ENCODE data around the gene KRT75.

The KRT75 gene

GRCh38 chr12:52416795-52417194 is 17.4 kb downstream of the KRT75 start:
- Histone ChIP-seq H3K27me3 (ENCODE audit: insufficient read depth, low read length, poor library complexity, severe bottlenecking) (no peaks in the 10 kb centered on the region), H3K9me3 (ENCODE audit: insufficient read depth, low read depth, low read length) (no peaks in the 10 kb centered on the region), H3K36me3 (ENCODE audit: insufficient read depth, low read length) (no peaks in the 10 kb centered on the region), H2AFZ (ENCODE audit: low read length) (no peak overlapping the region), H3F3A (ENCODE audit: low read depth) (no peaks in the 10 kb centered on the region), H3K9ac (ENCODE audit: low read depth, low read length, poor library complexity, severe bottlenecking) (no peak overlapping the region), H3K4me2 (ENCODE audit: low read depth, low read length, poor library complexity, severe bottlenecking) (no peak overlapping the region), H3K9me2 (replicated peaks; ENCODE audit: low read depth, low read length) (no peaks in the 10 kb centered on the region), H3K4me3 (ENCODE audit: low read length, poor library complexity, severe bottlenecking) (no peak overlapping the region), H3K4me1 (ENCODE audit: insufficient read depth, low read length, poor library complexity, severe bottlenecking) (no peaks in the 10 kb centered on the region), H4K20me1 (ENCODE audit: insufficient read depth, low read length, poor library complexity, severe bottlenecking) (no peaks in the 10 kb centered on the region), H3K79me2 (ENCODE audit: insufficient read depth, low read length) (no peaks in the 10 kb centered on the region)
- TF ChIP-seq EZH2phosphoT487 (IDR thresholded peaks at IDR 0.05; ENCODE audit: borderline replicate concordance) (no peak), CTCF (conservative IDR thresholded peaks at IDR 0.05; ENCODE audit: low read length) (no peak)

GRCh38 chr12:52415870-52416750 is 18.1 kb downstream of the KRT75 start:
- H4K20me1 ChIP-seq (ENCODE audit: insufficient read depth, low read length, poor library complexity, severe bottlenecking): no peaks in the 10 kb centered on the region
- no peaks in the 10 kb centered on the region for H3K9me3 ChIP-seq (ENCODE audit: insufficient read depth, low read depth, low read length)
- TF ChIP-seq EZH2phosphoT487 (IDR thresholded peaks at IDR 0.05; ENCODE audit: borderline replicate concordance) (no peak), CTCF (conservative IDR thresholded peaks at IDR 0.05; ENCODE audit: low read length) (no peak)
- H3K4me1 ChIP-seq (ENCODE audit: insufficient read depth, low read length, poor library complexity, severe bottlenecking): no peaks in the 10 kb centered on the region
- no peak overlapping the region for H3K4me3 ChIP-seq (ENCODE audit: low read length, poor library complexity, severe bottlenecking)
- no peaks in the 10 kb centered on the region for H3K36me3 ChIP-seq (ENCODE audit: insufficient read depth, low read length)
- H3K4me2 ChIP-seq (ENCODE audit: low read depth, low read length, poor library complexity, severe bottlenecking): no peak overlapping the region
- no peaks in the 10 kb centered on the region for H3K27me3 ChIP-seq (ENCODE audit: insufficient read depth, low read length, poor library complexity, severe bottlenecking)
- no peaks in the 10 kb centered on the region for H3K79me2 ChIP-seq (ENCODE audit: insufficient read depth, low read length)
- no peaks in the 10 kb centered on the region for H3K9me2 ChIP-seq (replicated peaks; ENCODE audit: low read depth, low read length)
- no peak overlapping the region for H3K9ac ChIP-seq (ENCODE audit: low read depth, low read length, poor library complexity, severe bottlenecking)
- H2AFZ ChIP-seq (ENCODE audit: low read length): no peak overlapping the region
- H3F3A ChIP-seq (ENCODE audit: low read depth): no peaks in the 10 kb centered on the region

- TF ChIP-seq CTCF (conservative IDR thresholded peaks at IDR 0.05; ENCODE audit: low read length) (no peak), EZH2phosphoT487 (IDR thresholded peaks at IDR 0.05; ENCODE audit: borderline replicate concordance) (no peak)
- Histone ChIP-seq H3K79me2 (ENCODE audit: insufficient read depth, low read length) (no peaks in the 10 kb centered on the region), H3K4me1 (ENCODE audit: insufficient read depth, low read length, poor library complexity, severe bottlenecking) (no peaks in the 10 kb centered on the region), H3K4me2 (ENCODE audit: low read depth, low read length, poor library complexity, severe bottlenecking) (no peak overlapping the region), H3K27me3 (ENCODE audit: insufficient read depth, low read length, poor library complexity, severe bottlenecking) (no peaks in the 10 kb centered on the region), H3K36me3 (ENCODE audit: insufficient read depth, low read length) (no peaks in the 10 kb centered on the region), H3F3A (ENCODE audit: low read depth) (no peaks in the 10 kb centered on the region), H3K4me3 (ENCODE audit: low read length, poor library complexity, severe bottlenecking) (no peak overlapping the region), H3K9me3 (ENCODE audit: insufficient read depth, low read depth, low read length) (no peaks in the 10 kb centered on the region), H3K9me2 (replicated peaks; ENCODE audit: low read depth, low read length) (no peaks in the 10 kb centered on the region), H4K20me1 (ENCODE audit: insufficient read depth, low read length, poor library complexity, severe bottlenecking) (no peaks in the 10 kb centered on the region), H2AFZ (ENCODE audit: low read length) (no peak overlapping the region), H3K9ac (ENCODE audit: low read depth, low read length, poor library complexity, severe bottlenecking) (no peak overlapping the region)
These were observed 19.2 kb downstream of the KRT75 start for GRCh38 chr12:52414936-52415335.
